DMS153 treated with DMSO at 0.1 percent for 48 hours (cell line): ENCODE data around the gene WHRN.

Source experiments
- DNase-seq: peaks from one replicate; lab custom pipeline; 2025; ENCODE audit not compliant: unreplicated experiment; lab: John Stamatoyannopoulos, UW

The WHRN gene

DNA sequence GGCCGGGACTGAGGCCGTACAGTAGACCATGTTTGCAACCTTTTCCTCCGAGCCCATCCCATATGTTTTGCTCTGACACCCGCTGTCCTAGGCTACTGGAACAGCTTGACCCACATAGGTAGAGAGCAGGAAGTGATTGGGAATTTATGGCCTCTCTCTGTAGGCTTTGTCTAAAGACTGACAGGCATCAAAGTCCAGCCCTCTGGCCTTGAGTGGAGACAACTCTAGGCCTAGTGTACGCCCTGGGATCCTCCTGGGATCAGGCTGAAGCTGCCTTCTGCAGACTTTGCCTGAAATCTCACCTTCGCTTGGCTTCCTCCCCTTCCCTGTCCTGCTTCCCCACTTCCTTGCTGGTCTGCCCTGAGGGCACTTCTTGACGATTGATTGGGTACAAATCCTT, 103.9 kb downstream of the WHRN start:
- no peak for DNase-seq

DNA sequence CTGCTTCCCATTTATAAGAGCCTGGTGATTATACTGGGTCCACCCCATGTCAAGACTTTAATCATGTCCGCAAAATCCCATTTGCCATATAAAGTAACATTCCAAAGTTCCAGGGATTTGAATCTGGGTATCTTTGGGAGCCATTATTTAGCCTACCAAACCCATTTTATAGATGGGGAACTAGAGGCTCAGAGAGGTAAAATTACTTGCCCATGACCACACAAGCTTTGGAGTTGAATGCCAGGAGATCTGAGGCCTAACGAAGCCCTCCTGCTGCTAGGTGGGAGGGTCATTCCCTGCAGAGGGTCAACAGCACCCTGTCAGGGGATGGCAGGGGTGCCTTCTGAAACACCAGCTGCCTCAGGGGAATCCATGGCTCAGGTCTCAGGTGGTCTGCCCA, 104.5 kb downstream of the WHRN start:
- no peak for DNase-seq

DNA sequence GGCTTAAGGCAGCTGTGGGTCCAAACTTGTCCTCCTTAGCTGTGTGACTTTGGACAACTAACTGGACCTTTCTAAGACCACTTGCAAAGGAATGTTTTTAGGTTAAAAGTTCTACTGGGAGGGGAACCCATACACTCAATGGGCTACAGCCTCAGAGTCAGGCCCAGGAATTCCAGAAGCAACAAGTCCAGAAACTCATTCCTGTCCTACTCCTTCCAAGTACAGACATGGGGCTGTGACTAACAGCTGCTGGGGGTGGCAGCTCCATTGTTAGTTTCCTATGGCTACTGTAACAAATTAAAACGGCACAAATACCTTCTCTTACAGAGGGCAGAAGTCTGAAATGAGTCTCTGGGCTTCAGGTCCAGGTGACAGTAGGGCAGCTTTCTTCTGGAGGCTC, 105.1 kb downstream of the WHRN start:
- no peak for DNase-seq

DNA sequence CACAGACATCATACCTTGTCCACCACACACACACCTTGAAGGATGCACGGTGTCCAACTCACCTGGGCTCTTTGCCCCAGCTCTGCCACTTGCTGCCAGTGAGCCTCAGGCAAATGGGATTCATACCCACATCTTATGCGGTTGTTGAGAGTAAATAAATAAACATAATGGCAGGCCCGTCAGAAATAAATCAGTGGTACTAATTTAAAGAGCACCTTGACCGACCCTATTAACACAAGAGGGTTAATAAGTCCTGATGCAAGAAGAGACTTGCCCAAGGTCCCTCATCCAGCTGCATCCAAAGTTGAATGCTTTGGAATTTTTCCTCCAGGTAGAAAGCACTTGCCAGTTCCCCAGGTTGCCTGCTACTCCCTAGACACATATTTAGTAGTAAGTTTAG, 105.9 kb downstream of the WHRN start:
- DNase-seq, result no peak

DNA sequence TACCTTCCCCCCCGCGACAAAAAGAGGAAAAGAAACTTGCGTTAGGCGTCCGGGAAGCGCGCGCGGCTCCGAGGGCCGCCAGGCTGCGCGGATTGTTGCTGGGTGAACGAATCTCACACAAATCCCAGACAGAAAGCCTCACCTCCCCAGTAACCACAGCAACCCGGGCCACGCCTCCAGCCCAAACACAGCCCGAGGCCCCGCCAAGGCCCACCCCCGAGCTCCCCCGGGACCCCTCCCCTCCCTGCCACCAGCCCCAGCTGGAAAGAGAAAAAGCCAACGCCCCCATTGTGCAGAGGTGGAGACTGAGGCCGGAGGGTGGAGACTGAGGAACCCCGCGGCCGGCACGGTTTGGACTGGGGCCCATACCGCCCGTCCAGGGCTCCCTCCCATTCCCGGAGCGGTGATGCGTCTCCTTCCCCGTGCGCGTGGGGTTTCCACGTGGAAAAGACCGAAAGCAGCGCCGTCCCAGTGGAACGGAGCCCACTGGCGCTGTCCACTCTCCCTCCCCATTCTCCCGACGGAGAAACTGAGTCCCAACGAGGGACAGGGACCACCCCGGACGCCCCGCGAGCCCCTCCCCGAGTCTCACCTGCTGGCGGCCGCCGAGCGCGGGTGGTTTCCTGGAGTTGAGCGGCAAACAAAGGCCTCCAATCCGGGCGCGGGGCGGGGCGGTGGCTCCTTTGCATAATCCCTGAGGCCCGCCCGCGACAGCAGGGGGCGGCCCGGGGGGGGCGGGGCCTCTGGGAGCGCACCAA, 107.2 kb downstream of the WHRN start:
- DNase-seq, result peak; percentile 78

DNA sequence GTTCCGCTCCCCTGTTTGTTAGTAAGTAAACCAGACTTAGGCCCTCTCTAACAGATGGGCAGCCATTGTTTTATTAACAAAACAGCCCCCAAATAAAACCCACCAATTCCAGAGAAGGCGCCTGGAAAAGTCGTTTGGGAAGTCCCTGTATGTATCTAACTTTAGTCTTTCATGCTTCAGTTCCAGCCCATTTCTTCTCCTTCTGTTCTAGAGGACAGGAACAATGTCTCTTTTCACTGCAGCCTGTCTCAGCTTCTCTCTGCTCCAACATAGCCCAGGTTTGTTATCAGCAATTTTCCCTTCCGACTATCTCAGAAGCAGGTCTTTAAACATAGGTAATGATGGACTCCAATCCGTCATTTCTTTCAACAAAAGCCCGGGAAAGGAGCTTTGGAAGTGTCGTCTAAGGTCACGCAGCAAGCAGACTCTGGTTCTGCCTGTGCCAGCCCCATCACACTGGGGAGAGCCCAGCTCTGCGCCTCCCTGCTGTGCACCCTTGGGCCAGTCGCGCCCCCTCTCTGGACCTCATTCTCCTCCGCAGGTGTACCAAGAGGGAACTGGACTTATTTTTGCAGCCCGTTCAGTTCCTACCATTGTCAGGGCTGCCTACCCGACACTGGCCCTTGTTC, 107.9 kb downstream of the WHRN start:
- DNase-seq, result no peak

DNA sequence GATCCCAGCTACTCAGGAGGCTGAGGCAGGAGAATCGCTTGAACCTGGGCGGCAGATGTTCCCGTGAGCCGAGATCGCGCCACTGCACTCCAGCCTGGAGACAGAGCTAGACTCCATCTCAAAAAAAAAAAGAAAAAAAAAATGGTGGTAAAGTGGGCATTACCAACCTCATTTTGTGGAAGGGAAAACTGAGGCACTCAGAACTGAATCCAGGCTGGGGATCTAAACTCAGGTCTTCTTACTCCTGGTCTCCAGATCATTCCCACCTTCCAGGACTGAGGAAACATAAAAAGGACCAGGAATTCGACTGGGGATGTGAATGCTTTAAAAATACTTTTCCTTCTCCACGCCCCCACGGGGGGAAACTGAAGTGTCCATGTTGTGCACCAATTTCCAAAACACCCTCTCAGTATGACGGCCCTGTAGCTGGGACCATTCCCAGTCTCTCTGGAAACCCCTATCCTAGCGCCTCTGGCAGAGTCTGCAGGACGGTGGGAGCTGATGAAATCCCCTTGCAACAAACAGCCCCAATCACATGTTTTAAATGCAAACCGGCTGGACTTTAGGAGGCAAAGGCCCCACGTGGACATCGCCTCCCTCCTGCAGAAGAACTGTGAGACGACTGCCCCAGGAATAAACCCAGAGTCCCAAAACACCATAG, 108.6 kb downstream of the WHRN start:
- DNase-seq, result no peak

DNA sequence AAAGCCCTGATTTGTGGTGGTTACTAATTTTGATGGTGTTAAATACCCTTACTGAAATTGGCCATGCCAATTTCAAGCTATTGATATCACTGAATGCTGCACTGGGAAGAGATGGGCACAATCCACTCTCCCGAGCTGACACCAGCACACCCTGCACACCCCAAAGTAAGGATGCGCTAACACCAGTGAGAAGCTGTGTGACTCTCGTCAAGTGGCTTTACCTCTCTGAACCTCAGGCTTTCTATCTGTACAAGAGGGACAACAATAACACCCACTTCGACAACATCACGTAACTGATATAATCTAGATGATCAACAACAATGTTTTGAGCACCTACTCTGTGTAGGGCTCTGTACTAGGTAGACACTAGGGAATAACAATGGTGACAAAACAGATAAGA, 109.5 kb downstream of the WHRN start:
- no peak for DNase-seq

DNA sequence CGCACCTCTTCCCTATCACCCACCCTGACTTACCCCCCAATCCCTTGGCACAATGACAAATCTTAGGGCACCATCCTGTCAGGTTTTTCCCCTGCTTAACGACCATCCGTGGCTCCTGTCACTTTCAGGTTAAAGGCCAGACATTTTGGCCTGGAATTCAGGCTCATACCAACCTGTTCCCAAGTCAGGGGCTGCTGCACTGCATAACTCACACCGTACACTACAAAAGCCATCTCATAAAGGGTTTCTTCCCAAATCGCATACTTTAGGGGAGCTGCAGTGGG, 110.0 kb downstream of the WHRN start:
- DNase-seq, result no peak

DNA sequence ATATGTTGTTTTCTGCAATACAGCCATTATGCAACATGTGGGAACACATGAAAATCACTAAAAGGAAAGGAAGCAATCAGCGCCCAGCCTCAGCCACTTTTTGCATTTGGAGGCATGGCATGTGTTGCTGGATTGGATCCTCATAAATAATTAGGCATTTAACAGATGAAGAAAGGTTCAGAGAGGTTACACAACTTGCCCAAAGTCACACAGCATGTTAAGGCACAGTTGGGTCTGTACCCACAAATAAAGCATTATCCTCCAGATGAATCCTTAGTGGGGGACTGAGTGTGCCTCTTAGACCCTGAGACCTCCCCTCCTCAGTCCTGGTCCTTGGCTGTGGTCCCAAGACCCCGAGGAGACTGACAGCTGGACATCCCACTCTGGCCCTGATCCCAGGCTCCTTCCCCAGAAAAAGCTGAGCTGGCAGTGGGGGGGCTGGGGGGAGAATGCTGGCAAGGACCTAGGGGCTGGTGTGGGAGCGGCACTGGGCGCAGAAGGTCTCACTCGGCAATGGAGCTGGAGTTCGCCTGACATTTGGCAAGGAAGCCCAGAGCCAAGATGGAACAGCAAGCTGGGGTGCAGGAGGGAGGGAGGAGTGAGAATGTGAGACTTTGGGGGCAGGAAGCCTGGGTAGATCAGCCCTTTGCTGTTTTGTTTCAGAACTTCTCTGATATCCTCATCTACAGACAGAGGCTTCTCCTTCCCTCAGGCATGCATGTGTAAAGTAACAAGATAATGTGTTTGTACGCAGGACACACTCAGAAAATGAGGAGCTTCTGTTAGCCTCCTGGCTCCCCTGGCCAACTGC, 110.5 kb downstream of the WHRN start:
- no peak for DNase-seq

DNA sequence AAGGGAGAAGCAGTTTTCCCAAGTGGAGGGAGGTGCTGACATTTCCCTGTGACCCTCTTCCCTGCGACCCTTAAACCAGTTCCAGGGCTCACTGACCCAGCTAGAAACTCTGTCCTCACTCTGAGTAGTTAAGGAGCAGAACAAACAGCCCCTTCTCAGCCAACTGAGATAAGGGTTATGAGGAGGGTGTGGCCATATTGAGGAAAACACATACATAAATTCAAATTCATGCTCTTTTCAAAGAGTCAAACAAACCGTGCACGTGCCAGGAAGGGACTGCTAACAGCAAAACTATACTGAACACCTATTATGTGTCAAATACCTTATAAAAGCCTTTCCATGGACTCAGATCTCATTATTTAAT, 112.5 kb downstream of the WHRN start:
- DNase-seq, result no peak

DNA sequence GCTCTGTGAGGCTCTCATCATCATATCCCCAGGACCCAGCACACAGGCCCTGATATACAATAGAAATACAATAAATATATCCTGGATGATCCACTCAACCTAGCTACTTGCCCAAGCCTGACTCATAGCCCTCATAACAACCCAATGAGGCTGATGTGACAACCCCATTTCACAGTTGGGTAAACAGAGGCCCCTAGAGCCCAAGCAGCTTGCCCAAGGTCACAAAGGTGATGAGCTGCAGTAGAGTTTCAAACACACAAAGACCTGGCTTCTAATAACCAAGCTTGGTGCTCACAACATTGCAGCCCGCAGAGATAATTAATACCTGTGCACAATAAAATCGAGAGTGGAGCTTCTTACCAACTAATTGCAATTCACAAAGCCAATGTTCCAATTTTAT, 114.3 kb downstream of the WHRN start:
- no peak for DNase-seq

DNA sequence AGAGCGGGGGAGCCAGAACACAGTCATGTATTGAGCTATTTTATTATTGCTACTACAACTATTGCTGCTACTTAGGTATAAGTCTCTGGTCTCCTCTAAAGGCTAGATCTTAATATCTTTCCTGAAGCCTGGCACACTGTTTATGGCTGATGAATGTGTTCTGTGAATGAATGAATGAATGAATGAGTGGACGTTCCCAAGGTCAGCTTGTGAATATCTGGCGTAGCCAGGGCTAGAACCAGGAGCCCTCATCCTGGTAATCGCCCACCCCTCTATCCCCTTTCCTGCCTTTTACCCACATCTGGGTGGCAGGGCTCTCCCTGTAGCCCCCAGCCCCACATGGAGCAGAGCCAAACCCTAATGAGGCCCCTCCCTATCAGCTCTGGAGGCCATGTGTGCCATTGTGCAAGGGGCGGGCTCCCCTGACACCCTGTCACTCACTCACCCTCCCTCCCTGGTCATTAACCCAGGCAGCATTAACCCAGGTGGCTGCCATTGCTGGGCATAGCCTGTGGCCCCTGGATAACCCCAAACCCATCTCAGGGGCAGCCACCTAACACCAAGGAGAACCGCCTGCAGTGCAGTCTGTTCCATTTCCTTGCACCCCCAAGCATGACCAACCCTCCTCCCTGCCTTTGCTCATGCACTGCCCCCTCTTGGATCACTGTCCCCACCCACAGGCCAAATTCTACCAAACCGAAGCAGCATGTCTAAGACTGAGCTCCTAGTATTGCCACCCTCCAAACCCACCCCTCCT, 115.5 kb downstream of the WHRN start:
- no peak for DNase-seq

DNA sequence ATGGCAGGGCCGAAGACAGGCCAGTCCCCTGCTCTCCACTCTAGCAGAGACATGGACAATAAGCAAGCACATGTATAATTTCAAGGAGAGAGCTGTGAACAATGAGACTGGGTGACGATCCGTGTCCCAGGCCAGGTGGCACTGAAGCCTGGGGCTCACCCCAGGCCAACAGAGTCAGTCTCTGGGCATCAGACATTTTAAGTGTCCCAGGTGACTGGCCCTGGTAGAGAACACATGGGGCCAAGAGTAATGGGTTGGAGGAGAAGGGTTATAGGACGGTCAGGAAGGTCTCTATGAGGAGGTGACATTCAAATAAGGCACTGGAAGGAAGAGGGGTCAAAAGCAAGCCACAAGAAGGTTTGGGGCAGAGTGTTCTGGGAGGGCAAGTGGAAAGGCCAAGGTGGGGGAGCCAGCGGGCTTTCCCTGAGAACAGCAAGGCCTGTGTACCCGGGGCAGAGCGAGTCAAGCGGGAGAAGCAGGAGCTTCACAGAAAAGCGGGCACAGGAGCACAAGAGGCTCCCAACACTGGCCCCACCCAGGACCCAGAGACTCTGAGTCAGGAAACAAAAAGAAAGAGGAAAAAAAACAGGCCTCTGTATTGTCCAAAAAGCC, 116.4 kb downstream of the WHRN start:
- no peak for DNase-seq

DNA sequence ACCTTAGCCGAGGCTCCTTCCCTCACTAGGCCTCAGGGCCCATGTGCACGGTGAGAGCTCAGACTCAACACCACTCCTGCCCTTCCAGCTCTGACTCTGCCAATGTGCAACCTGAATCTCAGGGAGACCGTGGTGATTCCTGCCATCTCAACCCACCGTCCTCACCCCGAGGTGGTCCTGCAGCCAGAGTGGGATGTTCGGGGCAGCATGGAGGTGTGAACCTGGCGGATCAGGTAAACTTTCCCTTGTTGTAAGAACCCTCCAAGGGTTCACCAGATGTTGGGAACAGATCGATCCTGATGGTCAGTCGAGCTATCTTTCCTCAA, 117.0 kb downstream of the WHRN start:
- no peak for DNase-seq

DNA sequence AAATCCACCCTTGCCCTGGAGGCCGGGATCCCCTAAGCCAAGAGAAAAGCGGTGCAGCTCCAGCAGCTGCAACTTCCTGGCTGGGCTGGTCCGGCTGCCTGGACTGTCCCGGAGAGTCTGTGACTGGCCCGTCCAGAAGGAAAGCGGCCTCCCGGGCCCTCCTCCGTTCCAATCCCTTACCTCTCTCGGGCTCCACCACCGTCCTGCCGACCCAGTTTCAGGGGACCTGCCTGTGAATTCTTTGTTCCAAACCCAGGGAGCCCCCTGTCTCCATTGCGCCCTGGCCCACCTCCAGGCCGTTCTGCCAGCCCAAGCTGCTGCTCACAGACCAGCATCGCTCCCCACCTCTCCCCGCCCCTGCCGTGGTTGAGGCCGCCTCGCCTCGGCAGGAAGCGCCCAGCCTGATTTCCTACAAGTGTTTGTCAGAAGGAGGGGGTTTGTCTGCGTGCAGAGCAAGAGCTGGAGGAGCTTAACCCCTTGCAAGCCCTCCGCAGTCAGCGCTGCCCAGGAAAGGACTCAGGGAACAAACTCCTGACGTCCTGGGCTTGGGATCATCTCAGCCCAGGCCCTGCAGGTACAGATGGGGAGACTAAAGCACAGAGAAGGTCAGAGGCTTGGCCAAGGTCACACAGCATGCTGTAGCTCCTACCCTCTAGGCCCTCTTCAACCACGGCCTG, 117.5 kb downstream of the WHRN start, which contains the start of gene AKNA:
TSS of gene AKNA (minus strand) at position 303 of the 677 bp plus-strand sequence. CDS start 6,649 bp downstream, outside the sequence.
- DNase-seq, result no peak

DNA sequence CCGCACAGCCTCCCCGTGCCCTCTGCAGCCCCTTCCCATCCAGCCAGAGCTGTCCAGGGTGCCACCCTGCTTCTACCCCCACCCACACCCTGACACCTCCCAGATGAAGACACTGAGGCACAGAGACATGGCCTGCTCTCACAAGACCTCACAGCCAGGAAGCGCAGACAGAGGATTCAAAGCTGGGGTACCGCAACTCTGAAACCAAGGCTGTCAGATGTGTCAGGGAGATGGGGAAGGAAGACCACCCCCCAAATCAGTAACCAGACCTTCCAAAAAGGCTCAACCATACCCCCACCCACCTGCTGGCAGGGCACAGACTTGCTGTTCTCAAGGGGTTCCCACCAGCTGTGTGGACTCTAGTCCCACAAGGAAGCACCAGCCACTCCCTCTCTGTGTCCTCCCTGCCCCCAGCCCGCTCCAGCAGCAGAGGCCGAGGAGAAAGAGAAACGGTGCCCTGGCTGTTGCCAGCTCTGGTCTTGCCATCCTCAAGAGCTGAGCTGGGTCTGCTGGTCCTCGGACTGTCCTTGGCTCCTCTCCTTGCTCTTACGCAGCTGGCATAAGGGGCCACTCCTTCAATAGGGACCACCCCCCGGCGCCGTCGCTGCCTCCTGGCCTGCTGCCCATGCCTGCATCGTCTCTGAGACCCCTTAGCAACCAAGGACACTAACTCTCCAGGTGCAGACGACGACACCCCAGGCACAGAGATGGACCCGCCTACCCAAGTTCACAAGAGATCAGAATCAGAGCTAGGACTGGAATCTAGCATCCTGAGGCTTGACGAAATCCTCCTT, 118.2 kb downstream of the WHRN start:
- no peak for DNase-seq

DNA sequence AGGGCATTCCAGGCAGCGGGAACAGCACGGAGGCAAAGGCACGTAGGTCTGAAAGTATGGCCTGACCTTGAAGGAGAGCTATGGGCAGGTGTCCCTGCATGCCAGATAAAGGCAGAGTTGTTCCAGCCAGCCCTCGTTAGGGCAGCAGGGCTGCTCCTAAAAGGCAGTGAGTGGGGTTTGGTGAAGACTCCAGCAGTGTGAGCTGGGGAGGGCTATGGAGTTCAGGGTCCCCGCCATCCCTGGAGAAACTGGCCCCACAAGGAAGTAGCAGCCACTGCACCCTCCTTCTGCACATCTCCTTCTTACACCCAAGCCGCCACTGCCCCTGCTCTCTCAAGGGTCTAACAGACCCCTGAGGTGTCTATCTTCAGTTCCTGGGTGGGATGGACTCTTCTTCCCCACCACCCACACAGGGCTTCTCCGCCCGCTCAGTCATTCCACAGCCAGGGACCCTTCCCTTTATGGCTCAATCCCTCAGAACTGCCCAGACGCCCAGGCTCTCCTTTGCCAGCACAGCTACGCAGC, 118.8 kb downstream of the WHRN start:
- DNase-seq, result no peak
